K562 (cell line): ENCODE results near the gene LRP1B.

Experiments used
- BRCA1 ChIP-seq, 2 experiments: fragments of 450-650 bp in 1 of 2; sonication (generic) in 1 of 2; formaldehyde crosslinking in 1 of 2; IDR thresholded peaks; 2 replicates each; pipeline versions ENCODE4 v1.5.0 to v1.6.1; 2017 to 2020; ENCODE audit warnings: mild to moderate bottlenecking in 1 of 2, missing genetic modification reagents in 1 of 2
- ESRRA ChIP-seq: fragments of 450-650 bp; IDR thresholded peaks from 2 replicates; pipeline ENCODE4 v1.6.1; 2014; ENCODE audit warnings: low read depth, mild to moderate bottlenecking, moderate library complexity, borderline replicate concordance
- JUN ChIP-seq, 2 experiments: sonication (generic) in 1 of 2; formaldehyde crosslinking in 1 of 2; IDR thresholded peaks; 2 replicates each; pipeline versions ENCODE4 v1.6.1 to v1.8.0; 2012 to 2022; ENCODE audit warnings: borderline replicate concordance in 2 of 2, mild to moderate bottlenecking in 2 of 2, improper control_type of control experiment in 1 of 2, low read depth in 1 of 2, low read length in 1 of 2, missing genetic modification reagents in 1 of 2
- KDM1A ChIP-seq, 2 experiments: fragments of 450-650 bp; IDR thresholded peaks; 2 replicates each; pipeline ENCODE4 v1.6.1; 2016; ENCODE audit warnings: mild to moderate bottlenecking in 2 of 2
- MYC ChIP-seq, 2 experiments: fragments of 250-450 bp in 1 of 2; sonication (Bioruptor Pico) in 1 of 2; IDR thresholded peaks; 2 replicates each; pipeline versions ENCODE4 v1.5.1 to v1.6.1; 2012 to 2021; ENCODE audit warnings: low read depth in 2 of 2, borderline replicate concordance in 1 of 2, improper control_type of control experiment in 1 of 2, low read length in 1 of 2, mild to moderate bottlenecking in 1 of 2, moderate library complexity in 1 of 2
- POLR2AphosphoS2 ChIP-seq: IDR thresholded peaks from 2 replicates; pipeline ENCODE4 v1.6.1; 2012; ENCODE audit warnings: low read length, improper control_type of control experiment
- SP1 ChIP-seq: sonication (generic); formaldehyde crosslinking; IDR thresholded peaks from 2 replicates; pipeline ENCODE4 v1.8.1; 2022; ENCODE audit warnings: mild to moderate bottlenecking, missing genetic modification reagents
- ZNF24 ChIP-seq: fragments of 450-650 bp; IDR thresholded peaks from 2 replicates; pipeline ENCODE4 v1.6.1; 2016
- TF ChIP-seq, protein P1 (sequence below): sonication (generic); formaldehyde crosslinking; IDR thresholded peaks from 2 replicates; pipeline ENCODE4 v1.8.0; 2022; ENCODE audit warnings: mild to moderate bottlenecking, low read depth, missing genetic modification reagents
- TF ChIP-seq, protein P2 (sequence below): fragments of 450-650 bp; formaldehyde crosslinking; IDR thresholded peaks from 2 replicates; pipeline ENCODE4 v1.4.0; 2020; ENCODE audit warnings: mild to moderate bottlenecking, moderate library complexity

DNA sequence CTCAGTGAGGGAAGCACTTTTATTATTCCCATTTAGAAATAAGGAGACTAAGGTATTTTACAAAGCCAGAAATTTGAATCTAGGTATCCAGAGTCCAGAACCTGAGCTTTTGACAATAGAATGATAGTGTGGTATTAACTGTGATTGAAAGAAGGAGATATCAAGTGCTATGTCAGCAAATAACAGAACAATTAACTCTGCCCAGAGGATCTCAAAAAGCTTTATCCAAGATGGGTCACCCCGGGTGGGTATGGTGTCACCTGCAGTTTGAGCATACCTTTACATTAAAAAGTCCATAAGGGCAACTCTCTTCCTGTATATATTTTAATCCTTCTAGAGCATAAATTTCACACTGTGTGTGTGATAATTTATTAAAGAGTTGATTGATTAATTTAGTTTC is 105.4 kb downstream of the LRP1B start:
- TF ChIP-seq, protein P1, sequence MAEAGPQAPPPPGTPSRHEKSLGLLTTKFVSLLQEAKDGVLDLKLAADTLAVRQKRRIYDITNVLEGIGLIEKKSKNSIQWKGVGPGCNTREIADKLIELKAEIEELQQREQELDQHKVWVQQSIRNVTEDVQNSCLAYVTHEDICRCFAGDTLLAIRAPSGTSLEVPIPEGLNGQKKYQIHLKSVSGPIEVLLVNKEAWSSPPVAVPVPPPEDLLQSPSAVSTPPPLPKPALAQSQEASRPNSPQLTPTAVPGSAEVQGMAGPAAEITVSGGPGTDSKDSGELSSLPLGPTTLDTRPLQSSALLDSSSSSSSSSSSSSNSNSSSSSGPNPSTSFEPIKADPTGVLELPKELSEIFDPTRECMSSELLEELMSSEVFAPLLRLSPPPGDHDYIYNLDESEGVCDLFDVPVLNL = no peak
- TF ChIP-seq BRCA1 (IDR thresholded peaks at IDR 0.05) = no peak
- TF ChIP-seq BRCA1 (CRISPR knock-in tag; IDR thresholded peaks at IDR 0.05) = no peak
- TF ChIP-seq ZNF24 = no peak
- no peak for TF ChIP-seq POLR2AphosphoS2
- TF ChIP-seq SP1 (CRISPR knock-in tag) = no peak
- no peak for TF ChIP-seq KDM1A (IDR thresholded peaks at IDR 0.05)
- TF ChIP-seq, protein P2, sequence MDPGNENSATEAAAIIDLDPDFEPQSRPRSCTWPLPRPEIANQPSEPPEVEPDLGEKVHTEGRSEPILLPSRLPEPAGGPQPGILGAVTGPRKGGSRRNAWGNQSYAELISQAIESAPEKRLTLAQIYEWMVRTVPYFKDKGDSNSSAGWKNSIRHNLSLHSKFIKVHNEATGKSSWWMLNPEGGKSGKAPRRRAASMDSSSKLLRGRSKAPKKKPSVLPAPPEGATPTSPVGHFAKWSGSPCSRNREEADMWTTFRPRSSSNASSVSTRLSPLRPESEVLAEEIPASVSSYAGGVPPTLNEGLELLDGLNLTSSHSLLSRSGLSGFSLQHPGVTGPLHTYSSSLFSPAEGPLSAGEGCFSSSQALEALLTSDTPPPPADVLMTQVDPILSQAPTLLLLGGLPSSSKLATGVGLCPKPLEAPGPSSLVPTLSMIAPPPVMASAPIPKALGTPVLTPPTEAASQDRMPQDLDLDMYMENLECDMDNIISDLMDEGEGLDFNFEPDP (CRISPR knock-in tag) = no peak
- TF ChIP-seq ESRRA = no peak
- TF ChIP-seq JUN (IDR thresholded peaks at IDR 0.05; ENCODE audit: borderline replicate concordance, low read depth, low read length) = no peak
- no peak for TF ChIP-seq JUN (CRISPR knock-in tag; IDR thresholded peaks at IDR 0.05; ENCODE audit: borderline replicate concordance)
- no peak for TF ChIP-seq MYC (IDR thresholded peaks at IDR 0.05; ENCODE audit: low read depth, low read length)
- no peak for TF ChIP-seq MYC (CRISPR knock-in tag; IDR thresholded peaks at IDR 0.05; ENCODE audit: borderline replicate concordance, low read depth)
